Measurements from ENCODE around the gene PTGDR2. TPM values are rescaled to one million over a fixed set of nuclear protein-coding genes. Genes with fewer than 3 reads are reported as not detected.

PTGDR2 gene
- total and polyA plus RNA-seq, 9 of the 15 experiments (the other 6 are each of a cell fraction or from before 2014, with no cell fraction given), result 0.51 to 2.6 (median 1.6) TPM

DNA sequence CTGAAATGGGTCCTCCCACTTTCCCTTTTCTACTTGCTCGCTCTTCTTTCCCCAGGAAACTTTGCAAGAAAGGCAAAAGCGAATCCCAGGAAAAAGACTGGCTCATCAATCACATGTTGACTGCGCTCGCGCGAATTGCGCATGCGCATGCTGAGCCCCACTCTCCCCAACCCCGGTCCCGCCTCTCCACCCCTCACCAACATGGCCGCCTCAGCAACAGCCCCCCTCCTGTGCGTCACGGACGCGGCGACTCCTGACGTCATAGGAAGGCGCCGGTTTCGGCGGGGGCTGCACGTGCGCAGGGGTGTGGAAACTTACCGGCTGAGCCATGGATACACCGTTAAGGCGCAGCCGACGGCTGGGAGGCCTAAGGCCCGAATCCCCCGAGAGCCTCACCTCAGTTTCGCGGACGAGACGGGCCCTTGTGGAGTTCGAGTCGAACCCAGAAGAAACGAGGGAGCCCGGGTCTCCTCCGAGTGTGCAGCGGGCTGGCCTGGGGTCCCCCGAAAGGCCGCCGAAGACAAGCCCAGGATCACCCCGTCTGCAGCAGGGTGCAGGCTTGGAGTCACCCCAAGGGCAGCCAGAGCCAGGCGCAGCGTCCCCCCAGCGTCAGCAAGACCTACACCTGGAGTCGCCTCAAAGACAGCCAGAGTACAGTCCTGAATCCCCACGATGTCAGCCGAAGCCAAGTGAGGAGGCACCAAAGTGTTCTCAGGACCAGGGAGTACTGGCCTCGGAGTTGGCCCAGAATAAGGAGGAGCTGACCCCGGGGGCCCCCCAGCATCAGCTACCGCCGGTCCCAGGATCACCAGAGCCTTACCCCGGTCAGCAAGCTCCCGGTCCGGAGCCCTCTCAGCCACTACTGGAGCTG is 13.7 kb downstream of the PTGDR2 start, which contains the start of gene CCDC86 (continued):
- TF ChIP-seq, protein P1, sequence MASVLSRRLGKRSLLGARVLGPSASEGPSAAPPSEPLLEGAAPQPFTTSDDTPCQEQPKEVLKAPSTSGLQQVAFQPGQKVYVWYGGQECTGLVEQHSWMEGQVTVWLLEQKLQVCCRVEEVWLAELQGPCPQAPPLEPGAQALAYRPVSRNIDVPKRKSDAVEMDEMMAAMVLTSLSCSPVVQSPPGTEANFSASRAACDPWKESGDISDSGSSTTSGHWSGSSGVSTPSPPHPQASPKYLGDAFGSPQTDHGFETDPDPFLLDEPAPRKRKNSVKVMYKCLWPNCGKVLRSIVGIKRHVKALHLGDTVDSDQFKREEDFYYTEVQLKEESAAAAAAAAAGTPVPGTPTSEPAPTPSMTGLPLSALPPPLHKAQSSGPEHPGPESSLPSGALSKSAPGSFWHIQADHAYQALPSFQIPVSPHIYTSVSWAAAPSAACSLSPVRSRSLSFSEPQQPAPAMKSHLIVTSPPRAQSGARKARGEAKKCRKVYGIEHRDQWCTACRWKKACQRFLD (CRISPR knock-in tag; IDR thresholded peaks at IDR 0.05), result peak; percentile 97
- TF ChIP-seq, protein P2, sequence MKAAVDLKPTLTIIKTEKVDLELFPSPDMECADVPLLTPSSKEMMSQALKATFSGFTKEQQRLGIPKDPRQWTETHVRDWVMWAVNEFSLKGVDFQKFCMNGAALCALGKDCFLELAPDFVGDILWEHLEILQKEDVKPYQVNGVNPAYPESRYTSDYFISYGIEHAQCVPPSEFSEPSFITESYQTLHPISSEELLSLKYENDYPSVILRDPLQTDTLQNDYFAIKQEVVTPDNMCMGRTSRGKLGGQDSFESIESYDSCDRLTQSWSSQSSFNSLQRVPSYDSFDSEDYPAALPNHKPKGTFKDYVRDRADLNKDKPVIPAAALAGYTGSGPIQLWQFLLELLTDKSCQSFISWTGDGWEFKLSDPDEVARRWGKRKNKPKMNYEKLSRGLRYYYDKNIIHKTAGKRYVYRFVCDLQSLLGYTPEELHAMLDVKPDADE (conservative IDR thresholded peaks at IDR 0.05; ENCODE audit: control insufficient read depth, low read depth, low read length), result peak; percentile 97
- TF ChIP-seq, protein P3, sequence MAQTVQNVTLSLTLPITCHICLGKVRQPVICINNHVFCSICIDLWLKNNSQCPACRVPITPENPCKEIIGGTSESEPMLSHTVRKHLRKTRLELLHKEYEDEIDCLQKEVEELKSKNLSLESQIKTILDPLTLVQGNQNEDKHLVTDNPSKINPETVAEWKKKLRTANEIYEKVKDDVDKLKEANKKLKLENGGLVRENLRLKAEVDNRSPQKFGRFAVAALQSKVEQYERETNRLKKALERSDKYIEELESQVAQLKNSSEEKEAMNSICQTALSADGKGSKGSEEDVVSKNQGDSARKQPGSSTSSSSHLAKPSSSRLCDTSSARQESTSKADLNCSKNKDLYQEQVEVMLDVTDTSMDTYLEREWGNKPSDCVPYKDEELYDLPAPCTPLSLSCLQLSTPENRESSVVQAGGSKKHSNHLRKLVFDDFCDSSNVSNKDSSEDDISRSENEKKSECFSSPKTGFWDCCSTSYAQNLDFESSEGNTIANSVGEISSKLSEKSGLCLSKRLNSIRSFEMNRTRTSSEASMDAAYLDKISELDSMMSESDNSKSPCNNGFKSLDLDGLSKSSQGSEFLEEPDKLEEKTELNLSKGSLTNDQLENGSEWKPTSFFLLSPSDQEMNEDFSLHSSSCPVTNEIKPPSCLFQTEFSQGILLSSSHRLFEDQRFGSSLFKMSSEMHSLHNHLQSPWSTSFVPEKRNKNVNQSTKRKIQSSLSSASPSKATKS (CRISPR knock-in tag; IDR thresholded peaks at IDR 0.05), result no peak
- TF ChIP-seq JUND (IDR thresholded peaks at IDR 0.05; ENCODE audit: borderline replicate concordance, low read depth, low read length), result peak; percentile 82
- TF ChIP-seq JUND (tag; IDR thresholded peaks at IDR 0.05; ENCODE audit: borderline replicate concordance, low read depth, low read length), result peak; percentile 13; the same call in 1 of the 3 replicates
- no peak for TF ChIP-seq ZNF133 (CRISPR knock-in tag; IDR thresholded peaks at IDR 0.05)
- 0 out of 2 replicates have a peak, but pooled peaks have one; percentile 12 for TF ChIP-seq ZNF431 (CRISPR knock-in tag; IDR thresholded peaks at IDR 0.05)
- peak; percentile 70; the same call in 1 of the 2 replicates for TF ChIP-seq ETV1 (tag; conservative IDR thresholded peaks at IDR 0.05; ENCODE audit: low read depth)
- TF ChIP-seq, protein P4, sequence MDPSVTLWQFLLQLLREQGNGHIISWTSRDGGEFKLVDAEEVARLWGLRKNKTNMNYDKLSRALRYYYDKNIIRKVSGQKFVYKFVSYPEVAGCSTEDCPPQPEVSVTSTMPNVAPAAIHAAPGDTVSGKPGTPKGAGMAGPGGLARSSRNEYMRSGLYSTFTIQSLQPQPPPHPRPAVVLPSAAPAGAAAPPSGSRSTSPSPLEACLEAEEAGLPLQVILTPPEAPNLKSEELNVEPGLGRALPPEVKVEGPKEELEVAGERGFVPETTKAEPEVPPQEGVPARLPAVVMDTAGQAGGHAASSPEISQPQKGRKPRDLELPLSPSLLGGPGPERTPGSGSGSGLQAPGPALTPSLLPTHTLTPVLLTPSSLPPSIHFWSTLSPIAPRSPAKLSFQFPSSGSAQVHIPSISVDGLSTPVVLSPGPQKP (CRISPR knock-in tag; IDR thresholded peaks at IDR 0.05), result no peak
- no peak for TF ChIP-seq ZNF561 (CRISPR knock-in tag; conservative IDR thresholded peaks at IDR 0.05)
- TF ChIP-seq, protein P5, sequence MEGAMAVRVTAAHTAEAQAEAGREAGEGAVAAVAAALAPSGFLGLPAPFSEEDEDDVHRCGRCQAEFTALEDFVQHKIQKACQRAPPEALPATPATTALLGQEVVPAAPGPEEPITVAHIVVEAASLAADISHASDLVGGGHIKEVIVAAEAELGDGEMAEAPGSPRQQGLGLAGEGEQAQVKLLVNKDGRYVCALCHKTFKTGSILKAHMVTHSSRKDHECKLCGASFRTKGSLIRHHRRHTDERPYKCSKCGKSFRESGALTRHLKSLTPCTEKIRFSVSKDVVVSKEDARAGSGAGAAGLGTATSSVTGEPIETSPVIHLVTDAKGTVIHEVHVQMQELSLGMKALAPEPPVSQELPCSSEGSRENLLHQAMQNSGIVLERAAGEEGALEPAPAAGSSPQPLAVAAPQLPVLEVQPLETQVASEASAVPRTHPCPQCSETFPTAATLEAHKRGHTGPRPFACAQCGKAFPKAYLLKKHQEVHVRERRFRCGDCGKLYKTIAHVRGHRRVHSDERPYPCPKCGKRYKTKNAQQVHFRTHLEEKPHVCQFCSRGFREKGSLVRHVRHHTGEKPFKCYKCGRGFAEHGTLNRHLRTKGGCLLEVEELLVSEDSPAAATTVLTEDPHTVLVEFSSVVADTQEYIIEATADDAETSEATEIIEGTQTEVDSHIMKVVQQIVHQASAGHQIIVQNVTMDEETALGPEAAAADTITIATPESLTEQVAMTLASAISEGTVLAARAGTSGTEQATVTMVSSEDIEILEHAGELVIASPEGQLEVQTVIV (CRISPR knock-in tag; IDR thresholded peaks at IDR 0.05; ENCODE audit: borderline replicate concordance), result no peak
- TF ChIP-seq RBBP5 (IDR thresholded peaks at IDR 0.05; ENCODE audit: borderline replicate concordance, insufficient read depth, low read length, poor library complexity, severe bottlenecking), result peak; percentile 98
- TF ChIP-seq NCOA1 (IDR thresholded peaks at IDR 0.05; ENCODE audit: low read depth), result no peak
- TF ChIP-seq TCF3 (CRISPR knock-in tag; IDR thresholded peaks at IDR 0.05), result peak; percentile 34
- peak; percentile 65 for TF ChIP-seq GABPB1 (CRISPR knock-in tag; IDR thresholded peaks at IDR 0.05)
- no peak for TF ChIP-seq SMARCA4 (IDR thresholded peaks at IDR 0.05)
- no peak for TF ChIP-seq CREBBP (IDR thresholded peaks at IDR 0.05; ENCODE audit: low read depth, low read length)
- TF ChIP-seq PTRF (tag; IDR thresholded peaks at IDR 0.05), result no peak
- no peak for TF ChIP-seq ZNF282 (CRISPR knock-in tag; IDR thresholded peaks at IDR 0.05)

Data from K562 (cell line).